Right hindlimb (tissue), 1 donor: Measurements from ENCODE around the gene ALDH8A1.

Experiments
- DNase-seq: peaks from one replicate; pipeline ENCODE4 v3.0.0-alpha.2; 2018

The ALDH8A1 gene

DNA sequence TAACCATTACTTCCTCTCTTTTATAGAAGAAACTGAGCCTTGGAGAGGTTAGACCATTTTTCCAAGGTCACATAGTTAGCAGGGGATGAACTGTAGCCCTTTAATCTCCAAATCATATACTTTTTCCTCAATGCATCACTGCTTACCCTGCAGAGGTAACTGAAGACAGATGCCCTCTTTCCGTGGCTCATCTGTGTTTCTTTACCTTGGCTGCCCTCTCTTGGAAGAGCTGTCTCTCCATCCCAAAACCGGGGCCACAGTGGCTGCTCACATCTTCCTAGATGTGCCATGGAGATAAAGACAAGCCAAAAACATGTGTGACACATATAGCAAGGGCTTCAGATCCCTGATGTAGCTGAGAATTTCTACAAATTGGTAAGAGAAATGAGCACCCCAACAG lies 581 bp upstream of the ALDH8A1 start:
- DNase-seq, result no peak

DNA sequence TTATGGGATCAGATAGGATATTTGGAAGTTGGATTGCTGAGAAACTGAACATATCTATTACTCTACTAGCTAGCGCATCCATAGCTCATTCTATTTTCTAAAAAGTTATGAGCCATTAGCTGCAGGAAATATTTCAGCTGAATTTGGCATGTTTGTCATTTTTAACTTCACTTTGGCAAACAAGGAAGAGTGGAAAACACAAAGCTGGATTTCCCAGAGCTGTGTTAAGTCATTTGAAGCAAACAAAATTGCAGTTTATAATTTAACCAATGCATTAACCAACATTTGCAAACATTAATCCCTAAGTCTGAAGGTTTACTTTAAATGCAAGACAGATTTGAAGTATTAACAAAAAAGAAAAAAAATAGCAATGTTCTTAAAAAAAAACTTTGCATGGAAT lies 1.2 kb downstream of the ALDH8A1 start:
- DNase-seq, result no peak

DNA sequence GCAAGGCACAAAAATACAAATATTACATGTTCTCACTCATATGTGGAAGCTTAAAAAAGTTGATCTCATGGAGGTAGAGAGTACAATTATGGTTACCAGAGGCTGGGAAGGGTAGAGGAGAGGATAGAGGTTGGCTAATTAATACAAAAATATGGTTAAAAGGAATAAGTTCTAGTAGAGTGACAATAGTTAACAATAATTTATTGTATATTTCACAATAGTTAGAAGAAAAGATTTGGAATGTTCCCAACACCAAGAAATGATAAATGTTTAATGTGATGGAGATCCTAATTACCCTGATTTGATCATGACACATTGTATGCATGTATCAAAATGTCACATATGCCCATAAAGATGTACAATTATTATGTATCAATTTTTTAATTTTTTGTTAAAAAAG lies 1.8 kb downstream of the ALDH8A1 start:
- no peak for DNase-seq

DNA sequence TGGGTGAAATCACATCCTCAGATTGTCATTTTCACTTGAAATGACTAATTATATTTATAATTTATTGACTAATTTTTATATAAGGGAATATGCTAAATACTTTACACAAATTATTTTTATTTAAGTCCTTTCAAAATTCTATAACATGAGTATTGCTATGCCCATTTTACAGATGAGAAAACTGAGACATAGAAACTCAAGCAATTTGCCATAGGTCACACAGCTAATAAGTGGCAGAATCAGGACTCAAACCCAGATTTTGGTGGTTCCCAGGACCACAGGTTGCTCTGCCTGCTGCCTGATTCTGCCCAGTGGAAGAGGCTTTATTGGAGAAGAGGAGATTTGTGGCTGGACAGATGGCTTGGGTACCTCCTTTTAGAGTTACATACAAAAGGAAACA lies 4.9 kb downstream of the ALDH8A1 start:
- no peak for DNase-seq

DNA sequence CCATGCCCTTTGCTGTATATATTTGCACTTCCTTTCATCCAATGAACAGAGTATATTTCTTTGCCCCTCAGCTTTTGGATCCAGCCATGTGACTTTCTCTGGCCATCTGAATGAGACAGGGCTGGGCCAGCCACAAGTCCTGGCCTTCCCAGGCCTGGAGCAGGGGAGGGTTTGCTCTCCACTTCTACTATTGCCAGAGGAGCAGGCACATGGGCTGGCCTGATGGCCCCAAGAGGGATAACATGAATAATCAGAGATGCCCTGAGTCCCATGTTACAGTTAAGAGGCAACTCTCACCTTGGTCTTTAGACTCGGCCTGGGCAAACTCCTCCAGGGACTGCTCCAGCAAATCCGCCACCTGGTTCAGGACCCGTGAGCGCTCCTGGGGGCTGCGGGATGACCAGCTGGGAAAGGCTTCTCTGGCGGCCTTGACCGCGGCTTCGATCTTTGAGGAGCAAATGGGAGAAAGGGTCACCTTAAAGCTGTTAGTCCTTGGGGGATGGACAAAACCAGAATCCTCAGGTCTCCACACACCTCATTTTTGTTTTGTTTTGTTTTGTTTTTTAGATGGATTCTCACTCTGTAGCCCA lies 6.3 kb downstream of the ALDH8A1 start:
- DNase-seq, result no peak

DNA sequence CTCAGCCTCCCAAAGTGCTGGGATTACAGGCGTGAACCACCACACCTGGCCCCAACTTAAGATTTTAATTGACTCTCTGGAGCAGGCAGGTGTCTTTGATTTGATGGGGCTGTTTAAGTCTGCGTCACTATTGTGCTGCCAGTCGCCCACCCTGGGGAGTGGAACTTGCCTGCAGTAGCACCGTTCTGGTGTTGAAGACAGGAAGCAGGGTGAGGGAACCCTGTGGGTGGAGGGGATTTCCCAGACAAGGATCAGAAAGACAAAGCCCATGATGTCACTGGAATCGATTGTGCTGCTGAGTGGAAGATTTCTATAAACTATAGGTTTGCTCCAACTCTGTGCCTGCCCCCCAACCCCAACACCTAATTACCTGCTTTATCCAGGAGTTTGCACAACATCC lies 11.0 kb downstream of the ALDH8A1 start:
- no peak for DNase-seq

DNA sequence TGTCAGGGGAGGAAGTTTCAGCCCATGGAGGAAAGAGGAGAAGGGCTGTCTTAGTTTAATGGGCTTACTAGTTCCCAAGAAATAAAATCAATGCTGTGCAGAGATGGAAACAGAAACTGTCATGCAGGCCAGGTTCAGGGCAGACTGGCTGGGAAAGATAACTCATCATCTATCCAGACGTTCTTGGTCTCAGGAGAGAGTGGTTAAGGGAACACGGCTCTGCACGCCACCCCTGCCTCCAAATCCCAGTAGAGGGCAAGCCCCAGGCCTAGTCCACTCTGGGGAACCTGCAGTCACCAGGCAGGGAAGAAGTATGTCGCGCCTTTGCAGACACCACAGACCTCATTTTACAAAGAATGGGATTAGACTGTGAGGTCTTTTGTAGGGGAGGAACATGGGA lies 12.5 kb downstream of the ALDH8A1 start:
- no peak for DNase-seq

DNA sequence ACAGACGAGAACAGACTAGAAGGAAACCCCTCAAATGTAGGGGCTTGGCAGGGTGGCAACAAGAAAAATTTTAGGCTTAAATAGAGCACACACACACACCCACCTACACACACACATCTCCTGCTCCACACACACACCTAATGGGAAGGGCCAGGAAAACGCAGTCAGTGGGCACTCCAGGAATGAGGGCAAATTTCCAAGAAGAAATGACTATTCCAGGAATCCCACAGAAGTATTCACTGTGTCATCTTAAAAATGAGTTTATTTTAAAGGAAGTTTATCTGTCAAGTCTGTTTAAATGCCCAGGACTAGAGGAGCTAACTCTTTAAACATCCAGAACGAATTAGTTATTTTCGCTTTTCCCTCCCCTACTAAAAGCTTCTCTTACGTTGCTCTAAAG lies 13.0 kb downstream of the ALDH8A1 start:
- DNase-seq, result no peak

DNA sequence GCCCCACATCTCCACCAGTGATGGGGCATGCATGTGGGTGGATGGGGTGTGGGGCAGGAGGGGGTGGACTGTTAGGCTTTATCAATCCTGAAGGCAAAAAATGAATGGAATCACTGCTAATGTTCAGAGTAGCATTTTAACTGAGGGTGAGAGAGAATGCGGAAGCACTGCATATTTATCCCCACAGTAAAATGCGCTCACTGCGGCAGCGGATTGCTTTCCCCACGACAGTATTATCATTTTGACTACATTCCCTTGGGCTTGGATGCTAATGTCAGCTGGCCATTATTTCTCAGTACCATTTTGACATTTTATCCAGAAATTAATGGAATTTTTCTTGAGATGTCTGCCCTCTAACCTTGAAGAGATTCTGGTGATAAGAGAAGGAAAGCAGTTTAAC lies 13.4 kb downstream of the ALDH8A1 start:
- DNase-seq, result no peak

DNA sequence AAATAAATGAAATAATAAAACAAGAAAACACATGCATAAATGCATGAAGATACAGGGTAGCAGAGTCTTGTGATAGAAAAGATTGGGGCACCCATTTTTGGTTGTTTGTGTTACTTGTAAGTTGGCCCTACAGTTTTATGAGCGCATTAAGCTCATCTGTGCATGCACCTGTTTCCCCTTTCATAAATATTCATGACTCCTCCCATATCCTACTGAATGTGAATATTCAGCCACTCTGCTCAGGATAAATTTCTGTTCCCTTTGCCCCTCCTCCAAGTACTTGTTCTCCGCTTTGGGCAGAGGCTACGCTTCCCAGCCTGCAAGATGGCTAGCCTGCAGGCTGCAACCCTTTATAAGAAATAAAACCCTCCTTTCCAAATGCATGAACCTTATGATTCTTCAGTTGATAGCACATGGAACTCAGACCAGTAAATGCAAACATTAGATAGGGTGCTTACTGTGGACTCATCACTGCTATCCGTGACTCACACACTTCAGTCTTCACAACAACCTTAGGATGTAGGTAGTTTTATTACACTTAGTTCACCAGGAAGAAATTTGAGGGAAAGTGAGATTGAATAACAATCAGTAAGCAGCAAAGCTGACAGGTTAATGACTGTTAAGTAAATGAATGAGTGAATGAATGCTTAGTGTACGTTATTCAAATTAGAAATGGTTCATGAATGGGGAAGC lies 15.0 kb downstream of the ALDH8A1 start:
- no peak for DNase-seq

DNA sequence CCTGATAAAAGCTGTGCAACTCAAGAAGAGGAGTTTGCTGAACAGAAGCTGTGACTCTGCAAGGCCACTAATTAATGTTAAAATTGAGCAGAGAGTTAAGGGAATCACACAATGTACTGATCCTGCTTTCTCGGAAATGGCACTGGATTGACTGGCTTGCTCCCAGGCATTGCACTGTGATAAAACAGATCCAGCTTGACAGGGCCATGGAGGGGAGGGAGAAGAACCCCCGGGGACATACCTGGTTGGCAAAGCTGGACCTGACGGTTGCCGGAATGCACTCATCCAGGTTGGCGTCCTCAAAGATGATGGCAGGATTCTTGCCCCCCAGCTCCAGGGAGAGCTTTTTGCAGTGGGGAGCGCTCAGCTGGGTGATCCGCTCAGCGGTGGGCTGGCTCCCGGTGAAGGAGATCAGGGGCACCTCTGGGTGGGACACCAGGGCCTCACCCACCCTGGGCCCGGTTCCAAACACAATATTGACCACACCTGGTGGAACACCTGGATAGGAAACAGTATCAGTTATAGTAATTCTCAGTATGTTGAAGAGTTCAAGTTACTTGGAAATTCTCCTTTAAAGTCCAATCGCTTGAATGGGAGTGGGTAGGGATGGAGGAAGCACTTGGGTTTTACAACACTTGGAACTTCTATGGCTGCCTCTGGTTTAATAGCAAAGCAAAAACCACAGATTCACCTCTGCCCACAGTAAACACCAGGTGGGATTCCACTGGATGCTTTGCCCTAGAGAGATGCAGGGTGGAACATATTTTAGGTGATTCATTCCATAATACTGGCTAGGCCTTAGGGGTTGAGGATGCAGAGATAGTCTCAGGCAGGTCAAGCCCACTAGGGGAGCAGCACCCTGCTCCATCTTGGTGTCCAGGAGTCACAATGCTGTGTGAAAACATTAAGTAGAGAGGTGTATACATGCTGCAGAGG lies 17.1 kb downstream of the ALDH8A1 start:
- DNase-seq, result no peak

DNA sequence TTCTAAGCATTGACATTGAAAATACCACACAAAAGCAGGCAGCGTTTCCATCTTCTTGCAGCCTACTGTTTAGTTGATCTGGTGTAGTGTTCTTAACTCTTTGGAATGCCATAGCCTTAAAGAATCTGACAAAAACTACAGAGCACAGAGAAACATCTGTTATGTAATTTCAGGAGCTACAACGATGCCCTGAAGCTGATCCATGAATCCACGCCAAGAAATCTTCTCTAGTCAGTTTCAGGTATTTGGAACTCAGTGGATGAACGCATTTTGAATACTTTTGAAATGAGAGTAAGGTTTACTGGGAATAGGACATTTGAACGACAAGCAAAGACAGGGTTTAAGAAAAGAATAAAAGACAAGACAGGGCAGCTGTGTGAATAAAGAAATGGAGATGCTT lies 17.8 kb downstream of the ALDH8A1 start:
- no peak for DNase-seq

DNA sequence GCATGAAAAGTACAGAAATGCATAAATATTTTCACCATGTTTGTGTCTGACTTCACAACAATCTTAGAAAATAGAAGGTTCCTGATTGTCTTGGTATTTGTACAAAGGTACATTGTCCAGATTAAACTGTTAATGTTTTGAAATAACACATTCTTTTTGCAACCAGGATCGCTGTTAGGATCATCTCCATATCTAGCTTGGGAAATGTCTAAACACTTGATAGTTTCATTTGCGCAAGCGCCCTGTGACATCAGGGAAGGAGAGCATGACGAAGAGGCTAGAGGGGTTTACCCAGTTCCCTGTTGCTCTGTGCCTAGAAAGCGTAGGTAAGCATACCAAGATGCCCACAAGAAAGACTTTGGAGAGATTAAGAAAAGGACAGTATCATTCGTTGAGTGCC lies 19.4 kb downstream of the ALDH8A1 start:
- DNase-seq, result no peak

DNA sequence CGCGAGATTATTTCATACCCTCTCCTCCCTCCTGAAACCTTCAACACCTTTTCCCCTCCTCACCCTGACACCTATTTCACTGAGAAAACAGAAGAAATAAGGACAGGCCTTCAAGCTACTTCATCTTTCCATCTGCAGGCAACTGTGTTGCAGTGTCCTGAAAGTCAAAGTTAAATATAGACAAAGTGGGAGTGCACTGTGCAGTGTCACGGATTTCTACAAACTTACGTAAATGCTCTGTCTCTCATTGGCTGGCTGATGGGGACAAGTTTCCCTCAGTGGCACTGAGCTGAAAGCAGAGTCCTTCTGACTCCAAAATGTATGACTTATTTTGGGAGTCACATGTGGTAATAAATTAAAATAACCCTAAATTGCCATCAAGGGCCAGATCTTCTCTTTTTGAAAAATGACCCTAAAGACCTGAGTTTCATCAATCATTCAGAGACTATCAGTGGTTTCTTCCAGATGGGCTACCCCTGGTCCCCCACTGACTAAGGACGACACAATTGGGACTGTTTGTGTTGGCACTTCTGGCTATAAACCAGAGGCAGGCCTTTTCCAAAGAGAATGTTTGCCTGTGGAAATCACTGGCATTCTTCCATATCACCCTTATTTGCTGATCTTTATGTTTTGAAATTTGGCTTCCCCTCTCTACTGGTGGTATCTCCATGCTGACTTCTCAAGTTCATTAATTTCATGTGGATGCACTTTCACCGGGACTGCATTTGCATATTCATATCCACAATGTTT lies 21.6 kb downstream of the ALDH8A1 start:
- no peak for DNase-seq

DNA sequence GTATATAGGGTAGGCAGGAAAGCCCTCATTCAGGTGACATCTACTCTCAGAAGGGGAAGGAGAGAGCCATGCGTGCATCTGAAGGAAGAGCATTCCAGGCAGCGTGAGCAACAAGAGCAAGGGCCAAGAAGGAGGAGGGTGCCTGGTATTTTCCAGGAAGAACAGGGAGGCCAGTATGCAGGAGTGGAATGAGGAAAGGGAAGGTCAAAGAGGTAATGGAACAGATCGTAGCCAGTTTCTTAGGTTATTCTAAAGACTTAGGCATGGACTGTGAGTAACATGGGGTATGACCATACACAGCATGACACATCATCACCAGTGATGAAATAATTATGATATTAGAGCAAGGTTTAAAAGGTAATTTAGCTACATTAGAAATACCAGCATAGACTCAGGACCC lies 24.1 kb downstream of the ALDH8A1 start:
- DNase-seq, result no peak

DNA sequence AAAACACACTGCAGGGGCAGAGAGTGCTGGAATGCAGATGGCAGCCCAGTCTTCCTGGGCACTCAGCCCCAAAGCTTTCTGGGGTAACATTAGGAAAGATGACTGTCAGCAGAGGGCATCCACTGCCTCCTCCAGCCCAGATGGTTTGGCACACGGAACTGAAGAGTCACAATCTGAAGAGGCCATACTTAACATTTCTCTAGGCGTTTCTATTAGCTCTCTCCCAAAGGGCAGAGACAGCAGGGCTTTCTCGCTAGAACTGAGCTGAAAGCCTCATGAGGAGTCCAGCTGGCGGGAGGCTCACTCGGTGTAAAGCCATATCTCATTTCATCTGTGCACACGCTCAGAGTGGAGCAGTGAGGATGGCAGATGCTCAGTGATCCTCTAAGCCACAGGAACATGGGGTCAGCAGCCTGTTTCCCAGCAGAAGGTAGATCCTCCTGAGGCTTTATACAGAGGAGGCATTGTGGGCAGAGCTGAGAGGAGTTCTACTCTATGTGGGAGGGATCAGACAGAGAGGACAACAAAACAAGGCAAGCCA lies 28.1 kb downstream of the ALDH8A1 start:
- DNase-seq, result no peak

DNA sequence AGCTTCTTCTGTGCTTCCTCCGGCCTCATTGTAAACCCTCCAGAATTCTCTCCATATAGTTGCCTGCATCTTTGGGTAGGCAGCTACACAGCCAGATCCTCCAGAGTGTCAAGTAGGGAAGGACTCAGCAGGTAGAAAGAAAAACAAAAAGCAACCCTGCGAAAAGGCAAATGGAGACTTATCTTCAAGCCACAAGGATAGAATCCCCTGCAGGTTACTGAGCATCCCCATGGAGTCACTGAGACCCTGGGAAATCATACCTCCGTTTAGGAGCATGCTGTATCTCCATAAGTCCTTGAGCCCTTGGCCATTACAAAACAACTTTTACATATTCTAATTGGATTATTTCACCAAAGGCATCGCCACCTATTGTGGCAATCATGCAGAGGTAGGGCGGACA lies 28.6 kb downstream of the ALDH8A1 start:
- DNase-seq, result no peak

DNA sequence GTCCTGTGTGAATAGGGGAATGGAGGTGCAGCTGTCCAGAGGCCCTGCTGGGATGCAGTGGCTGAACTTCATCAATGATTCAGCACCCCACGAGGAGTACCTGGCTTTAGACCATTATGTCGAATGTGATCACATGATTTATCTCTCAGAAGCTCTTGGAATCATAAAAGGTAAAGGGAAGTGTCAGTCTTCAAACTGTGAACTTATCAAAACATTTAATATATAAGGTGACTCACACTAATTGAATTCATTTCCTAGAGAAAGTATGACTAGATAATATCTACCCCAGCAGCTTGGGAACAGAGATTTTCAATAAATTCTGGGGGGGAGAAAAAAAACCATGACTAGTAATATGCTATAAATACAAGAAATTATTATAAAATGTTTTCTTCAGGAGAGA lies 29.5 kb downstream of the ALDH8A1 start:
- DNase-seq, result no peak

DNA sequence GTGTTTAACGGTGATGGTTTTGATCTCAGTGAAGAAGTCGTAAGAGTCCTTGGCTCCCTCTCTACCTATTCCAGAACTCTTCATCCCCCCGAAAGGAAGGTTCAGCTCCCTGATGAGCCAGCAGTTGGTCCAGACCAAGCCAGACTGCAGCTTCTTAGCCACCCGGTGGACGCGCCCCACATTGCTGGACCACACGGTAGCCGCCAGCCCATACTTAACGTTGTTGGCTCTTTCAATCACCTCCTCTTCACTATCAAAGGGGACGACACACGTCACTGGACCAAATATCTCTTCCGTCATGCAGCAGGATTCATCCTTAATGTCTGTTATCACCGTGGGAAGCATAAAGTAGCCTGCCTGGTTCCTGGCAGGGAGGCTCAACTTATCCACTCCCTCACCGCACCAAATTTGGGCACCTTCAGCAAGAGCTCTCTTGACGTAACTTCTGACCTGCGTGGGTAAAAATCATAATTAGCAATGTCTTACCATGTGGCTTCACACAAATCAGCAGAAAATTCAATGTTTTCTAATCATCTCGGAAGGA lies 31.4 kb downstream of the ALDH8A1 start:
- no peak for DNase-seq

DNA sequence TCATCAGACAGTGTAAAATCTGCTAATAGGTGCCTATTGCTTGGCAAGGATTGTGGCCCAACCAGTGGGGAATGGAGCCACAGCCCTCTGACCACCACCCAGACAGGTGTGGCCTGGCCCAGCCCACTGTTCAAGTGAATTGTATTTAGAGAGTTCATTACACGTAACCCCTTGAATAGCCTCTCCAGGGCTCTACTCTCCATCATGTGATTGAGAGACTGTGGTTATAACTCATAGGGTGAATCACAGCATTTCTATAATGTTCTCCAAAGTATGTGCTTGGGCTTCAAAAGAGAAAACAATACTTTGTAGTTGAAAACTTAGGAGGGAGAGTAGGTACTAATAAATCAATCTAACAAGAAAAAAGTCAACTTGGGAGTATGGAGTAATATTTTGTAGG lies 38.4 kb downstream of the ALDH8A1 start:
- no peak for DNase-seq

DNA sequence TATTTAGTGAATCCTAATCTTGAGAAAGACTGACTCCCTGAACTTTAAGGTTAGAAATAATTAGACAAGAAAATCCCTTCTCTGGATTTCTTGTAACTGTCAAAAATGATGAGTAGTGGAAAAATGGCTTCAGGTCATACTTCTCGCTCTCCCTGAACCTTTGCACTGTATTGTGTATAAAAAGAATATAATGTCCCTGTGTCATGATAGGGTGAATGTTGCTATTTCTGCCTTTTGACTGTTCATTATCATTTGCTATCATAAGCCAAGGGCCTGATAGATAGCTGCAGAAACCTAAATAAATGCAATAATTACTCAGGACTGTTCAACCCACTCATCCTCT lies 39.3 kb downstream of the ALDH8A1 start:
- DNase-seq, result no peak

DNA sequence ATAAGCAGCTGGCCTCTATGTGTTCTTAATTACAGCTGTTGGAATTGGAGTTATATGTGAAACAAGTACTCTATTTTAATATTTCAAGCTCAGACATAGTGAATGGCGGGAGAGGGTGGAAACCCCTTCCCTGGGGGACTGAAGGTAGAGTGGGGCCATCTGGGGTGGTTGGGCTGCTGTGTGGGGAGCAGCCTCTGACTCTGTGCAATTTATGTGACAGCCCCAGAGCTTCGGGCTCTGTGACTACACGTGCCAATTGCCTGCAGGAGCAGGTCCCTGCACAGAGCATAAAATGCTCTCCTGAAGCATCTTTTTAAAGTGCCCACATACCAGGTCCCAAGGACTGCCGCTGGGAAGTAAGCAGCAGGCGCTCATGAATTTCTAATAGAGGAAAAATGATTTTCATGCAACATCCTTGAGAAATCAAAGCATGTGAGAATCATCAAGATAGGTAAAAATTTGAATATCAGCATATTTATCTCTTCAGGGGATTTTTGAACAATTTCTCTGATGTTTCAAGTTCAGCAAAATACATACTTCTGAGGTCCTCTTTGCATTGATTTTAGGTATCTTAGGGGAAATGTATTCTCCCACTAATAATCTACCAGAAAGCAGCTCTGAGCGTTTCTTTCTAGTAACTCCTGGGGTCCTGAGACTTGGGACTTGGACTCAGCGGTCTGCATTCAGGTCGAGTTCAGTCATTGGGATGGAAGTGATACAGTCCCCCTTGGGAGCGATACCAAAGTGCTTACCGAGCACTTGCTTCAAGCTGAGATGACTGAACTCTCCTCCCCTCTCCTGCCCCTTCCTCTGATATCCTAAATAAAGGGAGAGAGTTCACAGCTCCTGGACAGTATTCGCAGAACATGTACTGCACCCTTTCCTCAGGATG lies 40.0 kb downstream of the ALDH8A1 start:
- no peak for DNase-seq
